ENCODE results near the gene FAM118B. TPM values are rescaled to one million over a fixed set of nuclear protein-coding genes. Genes with fewer than 3 reads are reported as not detected.

The FAM118B gene
- total RNA-seq, 1 donor from 2014 or later: 25.6 TPM

DNA sequence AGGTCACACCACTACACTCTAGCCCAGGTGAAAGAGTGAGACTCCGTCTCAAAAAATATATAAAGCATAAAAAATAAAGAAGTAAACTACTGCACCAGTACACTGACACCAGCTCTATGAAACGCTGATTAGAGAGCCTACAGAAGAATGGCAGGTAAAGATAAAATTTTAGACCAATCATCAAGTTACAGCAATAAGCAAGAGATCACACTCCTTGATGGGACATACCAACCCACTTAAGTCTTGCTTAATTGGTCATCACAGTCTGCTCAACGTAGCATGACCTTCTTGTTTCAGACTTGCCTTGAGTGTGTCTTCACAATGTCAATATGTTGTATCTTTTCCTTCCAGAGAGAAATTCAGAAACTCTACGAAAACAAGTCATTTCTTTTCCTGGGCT lies 44.6 kb downstream of the FAM118B start:
- DNase-seq (ENCODE audit: missing footprints) (no peak), ATAC-seq (no peak)
- intact Hi-C loops (cut with DNase I): no loop called here

DNA sequence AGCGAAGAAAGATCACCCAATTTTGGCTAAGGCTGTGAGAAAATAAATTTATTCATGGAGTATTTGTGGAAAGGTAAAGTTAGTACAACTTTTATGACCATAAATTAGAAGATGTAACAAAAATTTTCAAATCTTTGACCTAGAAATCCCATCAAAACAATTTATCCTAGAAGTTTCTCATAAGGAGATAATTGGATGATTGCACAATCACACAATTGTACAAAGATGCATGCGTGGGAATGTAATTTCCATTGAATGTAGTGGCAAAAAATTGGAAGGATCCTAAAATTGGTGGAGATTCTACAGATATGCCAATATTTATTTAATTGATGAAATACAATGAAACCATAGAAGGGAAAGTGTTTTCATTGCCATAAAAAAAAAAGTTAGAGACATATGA lies 45.6 kb downstream of the FAM118B start:
- ATAC-seq: no peak
- intact Hi-C loops (cut with DNase I): no loop called here
- no peak for DNase-seq (ENCODE audit: missing footprints)

DNA sequence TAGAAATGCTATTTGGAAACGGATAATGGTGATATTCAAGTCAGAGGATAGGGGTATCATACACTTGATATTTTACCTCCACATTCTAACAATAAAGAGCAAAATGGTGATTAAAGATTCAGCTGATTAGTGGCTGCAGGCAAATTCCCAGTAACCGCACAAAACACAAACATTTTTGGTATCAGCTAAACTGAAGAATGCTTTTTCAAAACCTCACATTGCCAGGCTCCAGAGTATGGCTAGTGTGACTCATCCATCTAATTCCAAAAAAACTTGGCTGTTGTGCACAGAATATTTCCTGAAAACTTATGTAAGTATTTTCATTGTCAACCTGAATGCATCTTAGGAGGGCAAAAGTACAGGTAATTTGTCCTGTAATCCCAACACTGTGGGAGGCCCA lies 46.2 kb downstream of the FAM118B start:
- DNase-seq (ENCODE audit: missing footprints) (no peak), ATAC-seq (no peak)
- intact Hi-C loops (cut with DNase I): no loop called here

DNA sequence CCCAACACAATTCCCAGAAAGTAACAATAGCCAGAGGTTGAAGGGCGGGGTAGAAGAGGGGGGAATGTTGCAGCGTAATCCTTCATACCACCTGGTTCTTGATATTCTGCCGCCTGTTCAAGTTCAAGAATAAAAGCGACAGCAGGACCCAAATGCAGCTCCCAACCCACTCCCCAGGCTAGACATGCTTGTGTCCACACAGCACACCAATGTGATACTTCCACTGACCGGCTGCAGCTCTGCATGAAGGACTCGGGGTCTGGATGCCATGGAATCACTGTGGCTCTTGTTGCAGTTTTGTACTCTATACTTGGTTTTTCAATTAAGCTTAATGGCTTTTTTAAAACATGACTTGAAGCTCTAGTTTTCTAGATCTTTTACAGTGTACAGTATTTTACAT lies 50.6 kb downstream of the FAM118B start:
- ATAC-seq: no peak

DNA sequence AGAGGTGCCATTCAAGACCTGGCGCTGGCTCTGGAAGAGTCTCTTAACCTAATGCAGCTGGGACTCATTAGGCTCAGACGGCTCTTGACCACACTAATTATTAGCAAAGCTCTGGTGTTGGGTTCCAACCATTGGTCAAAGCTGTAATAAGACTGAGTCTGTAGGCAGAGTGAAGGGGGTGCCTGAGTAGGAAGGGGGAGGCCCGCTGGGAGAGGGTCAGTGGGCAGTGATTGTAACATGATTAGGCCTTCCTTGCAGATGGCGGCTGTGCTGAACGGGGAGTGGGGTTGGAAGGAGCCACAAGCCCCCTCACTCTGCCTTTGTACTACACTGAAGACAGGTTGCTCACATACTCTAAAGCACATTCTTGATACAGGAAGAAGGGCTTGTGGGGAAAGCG lies 51.9 kb downstream of the FAM118B start:
- ATAC-seq: no peak
- intact Hi-C loops (cut with DNase I): loop anchor here (10.0 kb wide), 1 partner anchor 359 kb away; the partner anchor contains the start of genes DDX25 and PUS3
- no peak for DNase-seq (ENCODE audit: missing footprints)

More for the DNA sequence above, 50.6 kb downstream of the FAM118B start:
- intact Hi-C loops (cut with DNase I): loop anchor here (10.0 kb wide), 1 partner anchor 357 kb away; the partner anchor contains the start of genes DDX25 and PUS3
- DNase-seq (ENCODE audit: missing footprints): no peak

DNA sequence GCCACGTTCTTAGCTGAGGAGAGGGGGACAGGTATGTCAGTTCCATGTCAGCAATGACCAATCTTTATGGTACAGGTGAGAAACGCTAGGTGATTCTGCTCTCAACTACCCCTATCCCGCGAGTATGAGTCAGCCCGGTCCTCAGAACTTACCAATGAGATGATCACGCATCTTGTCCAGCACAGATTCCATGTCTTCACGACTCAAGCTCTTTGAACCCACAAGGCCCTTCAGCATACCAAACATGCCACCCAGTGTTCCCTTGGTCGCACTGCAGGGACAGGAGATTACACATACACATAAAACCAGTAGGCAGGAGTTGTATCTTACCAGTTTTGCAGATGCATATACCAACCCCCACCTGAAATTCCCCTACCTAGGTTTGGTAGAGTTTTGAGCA lies 54.2 kb downstream of the FAM118B start:
- ATAC-seq: no peak
- intact Hi-C loops (cut with DNase I): loop anchor here (5.0 to 10.0 kb wide), 2 partner anchors 36 to 361 kb away; partner anchors contain the start of genes DCPS, DDX25 and PUS3
- DNase-seq (ENCODE audit: missing footprints): no peak

DNA sequence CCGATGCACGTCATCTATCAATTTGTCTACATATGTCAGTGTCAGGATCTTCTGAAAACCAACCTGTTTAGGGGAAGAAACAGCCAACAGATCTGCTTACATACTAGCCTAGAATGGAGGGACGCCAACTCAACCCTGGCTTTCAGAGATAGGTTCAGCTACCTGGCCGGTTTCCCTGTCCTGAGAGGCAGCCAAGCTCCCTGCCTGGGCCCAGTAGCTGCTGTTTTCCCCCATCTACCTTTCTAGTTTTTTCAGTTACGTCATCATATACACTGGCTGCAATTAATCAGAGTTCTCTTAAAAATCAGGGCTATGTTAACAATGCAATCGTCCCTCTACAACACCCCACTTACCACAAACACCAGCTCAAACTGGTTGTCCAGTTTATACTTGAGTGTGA lies 56.1 kb downstream of the FAM118B start:
- ATAC-seq (no peak), DNase-seq (ENCODE audit: missing footprints) (no peak)
- intact Hi-C loops (cut with DNase I): loop anchor here (2.0 to 10.0 kb wide), 3 partner anchors 35 to 363 kb away; partner anchors contain the start of genes DCPS, DDX25, FAM118B and PUS3

DNA sequence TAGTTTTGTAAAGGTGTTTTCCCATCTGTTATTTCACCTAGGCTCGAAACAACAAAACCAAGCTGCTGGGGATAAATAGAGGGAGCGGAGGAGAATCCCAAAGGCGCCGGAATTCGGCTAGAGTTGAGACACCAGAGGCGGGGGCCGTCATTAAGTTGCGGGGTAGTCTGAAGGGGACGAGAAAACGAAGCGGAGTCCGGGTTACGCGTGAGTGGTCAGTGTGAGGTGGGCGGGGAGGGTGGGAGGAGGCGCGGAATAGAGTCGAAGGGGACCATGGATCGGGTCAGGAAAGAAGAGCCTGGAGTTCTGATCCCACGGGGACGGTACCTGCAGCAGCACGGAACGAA lies 56.8 kb downstream of the FAM118B start:
- intact Hi-C loops (cut with DNase I): loop anchor here (2.0 to 10.0 kb wide), 3 partner anchors 34 to 364 kb away; partner anchors contain the start of genes DCPS, DDX25, FAM118B and PUS3
- ATAC-seq (no peak), DNase-seq (ENCODE audit: missing footprints) (no peak)

DNA sequence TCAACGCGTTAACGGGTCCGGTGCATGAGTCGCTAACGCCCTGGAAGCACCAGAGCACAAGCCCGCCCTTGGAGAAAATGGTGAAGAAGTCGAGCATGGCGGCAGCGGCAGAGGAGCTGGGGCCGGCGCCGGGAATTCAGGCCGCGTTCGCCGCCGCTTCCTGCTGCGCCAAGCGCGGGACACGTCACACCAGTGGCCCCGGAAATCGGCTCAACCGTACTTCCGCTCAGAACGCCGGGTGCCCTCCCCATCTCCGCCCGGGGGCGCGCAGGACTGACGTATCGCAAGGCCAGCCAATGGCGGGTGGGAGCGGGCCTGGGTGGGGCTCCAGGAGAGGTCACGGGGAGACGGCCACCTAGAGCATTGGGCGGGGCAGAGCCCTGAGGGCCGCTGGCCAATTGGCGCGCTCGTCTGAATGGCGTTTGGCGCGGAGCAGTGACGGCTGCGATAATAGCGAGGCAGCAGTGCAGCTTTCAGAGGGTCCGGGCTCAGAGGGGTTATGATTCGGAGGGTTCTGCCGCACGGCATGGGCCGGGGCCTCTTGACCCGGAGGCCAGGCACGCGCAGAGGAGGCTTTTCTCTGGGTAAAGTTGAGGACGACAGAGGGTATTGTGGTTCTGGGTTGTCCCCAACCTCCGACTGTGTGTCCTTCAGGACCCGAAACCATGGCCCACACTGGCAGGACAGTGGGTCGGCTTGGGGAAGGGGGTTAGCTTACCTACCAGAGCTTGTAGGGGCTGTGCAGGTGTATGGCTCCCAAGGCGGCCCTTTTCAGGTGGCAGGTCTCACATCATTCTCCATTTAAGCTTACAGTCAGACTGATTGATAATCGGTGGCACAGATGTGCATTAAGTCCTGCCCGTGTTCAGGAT lies 57.4 kb downstream of the FAM118B start, which contains the start of the genes FOXRED1 and SRPRA:
Gene FOXRED1 (plus strand): TSS at position 447 of the 872 bp plus-strand sequence. CDS start 53 bp downstream, at position 500.
Gene SRPRA (minus strand): TSS at position 188 of the 872 bp plus-strand sequence. CDS start 91 bp downstream, at position 97.
- intact Hi-C loops (cut with DNase I): loop anchor here (2.0 to 10.0 kb wide), 3 partner anchors 33 to 364 kb away; partner anchors contain the start of genes DCPS, DDX25, FAM118B and PUS3
- ATAC-seq (peak; percentile 100), DNase-seq (ENCODE audit: missing footprints) (peak; percentile 100)

DNA sequence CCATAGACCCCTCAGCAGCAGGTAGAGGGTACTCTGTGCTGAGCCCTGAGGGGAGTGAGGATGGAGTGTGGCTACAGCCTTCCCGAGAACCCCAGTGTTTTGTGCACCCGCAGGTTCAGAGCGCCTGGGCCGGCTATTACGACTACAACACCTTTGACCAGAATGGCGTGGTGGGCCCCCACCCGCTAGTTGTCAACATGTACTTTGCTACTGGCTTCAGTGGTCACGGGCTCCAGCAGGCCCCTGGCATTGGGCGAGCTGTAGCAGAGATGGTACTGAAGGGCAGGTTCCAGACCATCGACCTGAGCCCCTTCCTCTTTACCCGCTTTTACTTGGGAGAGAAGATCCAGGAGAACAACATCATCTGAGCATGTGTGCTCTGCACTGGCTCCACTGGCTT lies 65.7 kb downstream of the FAM118B start:
- intact Hi-C loops (cut with DNase I): no loop called here
- ATAC-seq: no peak
- DNase-seq (ENCODE audit: missing footprints): no peak

DNA sequence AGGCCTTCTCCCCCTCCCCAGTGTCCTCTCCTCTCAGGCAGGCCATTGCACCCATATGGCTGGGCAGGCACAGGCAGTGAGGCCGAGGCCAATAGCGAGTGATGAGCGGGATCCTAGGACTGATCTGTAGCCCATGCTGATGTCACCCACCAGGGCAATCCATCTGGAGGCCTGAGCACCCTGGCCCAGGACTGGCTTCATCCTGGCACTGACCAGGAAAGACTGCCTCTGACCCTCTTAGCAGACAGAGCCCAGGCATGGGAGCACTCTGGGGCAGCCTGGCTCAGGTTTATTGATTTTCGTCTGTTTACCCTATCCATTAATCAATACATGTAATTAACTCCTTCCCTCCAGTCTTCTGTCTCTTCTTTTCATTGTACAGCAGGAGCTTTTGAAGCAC lies 66.2 kb downstream of the FAM118B start:
- intact Hi-C loops (cut with DNase I): no loop called here
- DNase-seq (ENCODE audit: missing footprints): no peak
- no peak for ATAC-seq

DNA sequence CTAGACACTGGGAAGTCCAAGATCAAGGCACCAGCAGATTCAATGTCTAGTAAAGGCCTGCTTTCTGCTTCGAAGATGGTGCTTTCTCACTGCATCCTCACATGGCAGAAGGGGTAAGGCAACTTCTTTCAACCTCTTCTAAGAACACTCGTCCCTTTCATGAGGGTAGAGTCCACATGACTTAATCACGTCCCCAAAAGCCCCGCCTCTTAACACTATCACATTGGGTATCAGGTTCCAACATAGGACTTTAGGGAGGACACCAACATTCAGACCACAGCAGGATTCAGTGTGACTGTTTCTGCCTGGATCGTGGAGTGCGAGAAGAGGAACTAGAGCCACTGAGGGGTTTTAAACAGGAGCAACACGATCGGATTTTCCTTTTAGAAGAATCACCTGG lies 67.6 kb downstream of the FAM118B start:
- ATAC-seq: no peak
- intact Hi-C loops (cut with DNase I): no loop called here

DNA sequence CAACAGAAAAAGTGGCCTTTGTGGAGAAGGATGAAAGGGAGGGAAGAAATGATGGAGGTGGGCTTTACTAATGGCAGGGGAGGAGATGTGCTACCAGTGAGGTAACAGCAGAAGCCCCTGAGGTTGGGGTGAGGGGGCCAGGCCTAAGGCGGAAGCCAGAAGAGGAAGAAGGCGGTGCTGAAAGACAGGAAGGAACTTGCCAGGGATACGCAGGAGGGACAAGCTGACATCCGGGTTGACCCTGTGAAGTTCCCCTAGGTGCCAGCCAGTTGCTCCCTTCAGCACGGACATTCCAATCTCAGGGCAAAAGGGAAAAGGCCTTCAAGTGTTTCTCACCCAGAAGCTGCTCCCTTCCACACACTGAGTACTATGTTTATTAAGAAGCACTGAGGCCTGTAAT lies 69.0 kb downstream of the FAM118B start:
- ATAC-seq (no peak), DNase-seq (ENCODE audit: missing footprints) (no peak)
- intact Hi-C loops (cut with DNase I): no loop called here

More for the DNA sequence above, 67.6 kb downstream of the FAM118B start:
- no peak for DNase-seq (ENCODE audit: missing footprints)

DNA sequence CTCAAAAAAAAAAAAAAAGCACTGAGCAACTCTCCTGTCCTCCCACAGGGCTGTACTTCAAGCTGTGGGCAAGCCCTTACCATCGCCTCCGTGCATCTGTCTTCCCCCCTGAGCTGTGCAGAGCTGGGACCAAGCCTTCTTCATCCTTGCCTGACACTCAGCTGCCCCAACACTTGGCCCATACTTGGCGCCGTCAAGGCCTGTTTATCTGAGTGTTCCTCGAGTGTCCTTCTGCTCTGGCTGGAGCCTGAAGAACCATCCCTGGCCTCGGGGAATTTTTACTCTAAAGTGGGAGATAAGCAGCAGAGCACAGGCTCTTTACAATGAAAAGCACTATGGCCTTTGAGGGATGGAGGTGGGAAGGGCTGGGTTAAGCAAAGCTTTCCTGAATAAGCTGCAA lies 69.7 kb downstream of the FAM118B start:
- intact Hi-C loops (cut with DNase I): no loop called here
- no peak for ATAC-seq
- DNase-seq (ENCODE audit: missing footprints): no peak

DNA sequence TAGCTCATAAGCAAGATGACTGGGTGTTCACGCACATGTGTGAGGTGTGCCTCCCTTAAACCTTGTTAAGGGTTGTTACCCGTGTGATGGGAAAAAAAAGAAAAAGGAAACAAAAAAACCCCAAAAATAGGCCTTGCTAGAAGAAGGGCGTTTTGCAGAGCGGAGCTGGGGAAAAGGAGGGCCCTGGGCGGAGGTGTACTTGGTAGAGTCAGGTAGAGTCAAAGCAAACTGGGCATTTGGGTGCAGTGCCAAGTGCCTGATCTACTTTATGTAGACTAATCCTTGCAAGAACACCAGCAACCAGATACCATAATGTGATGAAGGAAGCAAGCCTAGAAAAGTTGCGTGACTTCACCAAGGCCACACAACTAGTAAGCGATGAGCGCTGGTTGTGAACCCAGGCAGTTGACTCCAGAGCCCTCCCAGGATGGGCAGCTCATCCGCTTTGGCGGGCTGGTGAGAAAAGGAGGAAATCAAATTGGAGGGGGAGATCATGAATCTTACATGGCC lies 70.1 kb downstream of the FAM118B start:
- ATAC-seq (no peak), DNase-seq (ENCODE audit: missing footprints) (no peak)
- intact Hi-C loops (cut with DNase I): no loop called here

DNA sequence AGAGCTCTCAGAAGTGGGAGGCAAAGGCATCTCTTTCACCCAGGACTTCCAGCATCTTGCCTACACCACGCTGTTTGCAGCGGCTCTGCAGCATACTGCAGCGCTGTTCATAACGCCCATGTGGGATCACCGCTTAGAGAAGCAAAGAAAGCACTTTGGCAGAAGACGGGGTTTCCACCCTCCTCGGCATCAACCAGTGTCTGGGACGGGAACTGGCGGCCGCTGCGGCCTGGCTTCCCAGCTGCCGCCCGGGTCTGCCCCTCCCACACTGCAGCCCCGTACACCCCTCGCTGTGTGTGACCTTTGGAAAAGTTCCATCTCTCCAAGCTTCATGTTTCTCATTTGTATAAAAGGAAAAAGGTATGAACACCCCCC lies 70.8 kb downstream of the FAM118B start:
- ATAC-seq (peak; percentile 84), DNase-seq (ENCODE audit: missing footprints) (peak; percentile 80)
- intact Hi-C loops (cut with DNase I): no loop called here

DNA sequence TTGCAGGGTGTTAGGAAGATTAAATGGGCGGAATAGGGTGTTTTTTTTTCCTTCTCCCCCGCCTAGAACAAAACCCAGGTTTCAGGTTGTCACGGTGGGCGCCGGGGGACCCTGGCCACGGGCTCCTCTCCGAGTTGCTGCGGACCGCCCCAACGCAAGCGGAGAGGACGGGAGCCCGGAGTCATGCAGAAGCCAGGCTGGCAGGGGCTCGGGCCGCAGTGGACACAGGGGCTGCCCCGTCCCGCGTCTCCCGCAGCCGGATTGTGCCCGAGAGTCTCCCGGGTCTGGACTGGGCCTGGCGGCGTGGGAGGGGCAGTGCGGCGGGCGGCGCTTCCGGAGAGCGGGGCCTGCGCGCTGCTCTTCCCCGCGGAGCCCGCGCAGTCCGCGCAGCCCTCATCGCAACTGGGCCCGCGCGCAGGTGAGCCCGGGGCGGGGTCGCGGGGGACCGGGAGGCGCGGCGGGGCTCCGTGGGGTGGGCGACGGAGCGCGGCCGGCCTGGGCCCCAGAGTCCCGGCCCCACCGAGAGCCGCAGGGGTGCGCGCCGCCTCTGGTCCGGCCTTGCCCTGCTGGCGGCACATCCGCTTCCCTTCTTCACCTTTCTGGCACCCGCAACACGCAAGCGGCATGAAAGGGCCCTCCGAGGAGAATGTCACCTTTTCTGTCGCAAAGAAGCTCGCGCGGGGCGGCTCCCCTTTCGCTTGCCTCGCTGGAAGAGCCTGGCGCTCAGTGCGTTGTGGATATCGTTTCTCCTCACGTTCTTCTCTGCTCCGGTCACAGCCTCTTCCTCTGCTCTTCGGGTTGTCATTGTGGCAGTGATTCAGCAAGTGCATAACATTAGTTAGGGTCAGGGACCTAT lies 71.4 kb downstream of the FAM118B start, which contains the start of gene TIRAP:
Gene TIRAP (plus strand): TSS at position 358 of the 856 bp plus-strand sequence. CDS start 7,802 bp downstream, outside the sequence.
- intact Hi-C loops (cut with DNase I): no loop called here
- DNase-seq (ENCODE audit: missing footprints) (peak; percentile 91), ATAC-seq (peak; percentile 94)

DNA sequence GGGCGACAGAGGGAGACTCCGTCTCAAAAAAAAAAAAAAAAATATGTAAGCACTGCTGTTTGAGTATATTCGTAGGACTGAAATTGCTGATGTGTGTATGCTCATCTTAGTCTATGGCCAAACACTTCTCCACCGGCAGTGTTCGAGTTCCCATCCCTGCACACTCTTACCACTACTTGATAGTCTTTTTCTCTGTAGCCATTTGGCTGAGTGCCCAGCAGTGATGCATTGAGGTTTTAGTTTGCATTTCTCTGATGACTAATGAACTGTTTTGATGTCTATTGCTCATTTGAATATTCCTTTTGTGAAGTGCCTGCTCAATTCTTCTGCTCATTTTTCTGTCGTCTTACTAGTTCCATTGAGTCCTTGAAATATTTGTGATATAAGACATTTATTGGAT lies 73.2 kb downstream of the FAM118B start:
- intact Hi-C loops (cut with DNase I): no loop called here
- DNase-seq (ENCODE audit: missing footprints) (no peak), ATAC-seq (no peak)

DNA sequence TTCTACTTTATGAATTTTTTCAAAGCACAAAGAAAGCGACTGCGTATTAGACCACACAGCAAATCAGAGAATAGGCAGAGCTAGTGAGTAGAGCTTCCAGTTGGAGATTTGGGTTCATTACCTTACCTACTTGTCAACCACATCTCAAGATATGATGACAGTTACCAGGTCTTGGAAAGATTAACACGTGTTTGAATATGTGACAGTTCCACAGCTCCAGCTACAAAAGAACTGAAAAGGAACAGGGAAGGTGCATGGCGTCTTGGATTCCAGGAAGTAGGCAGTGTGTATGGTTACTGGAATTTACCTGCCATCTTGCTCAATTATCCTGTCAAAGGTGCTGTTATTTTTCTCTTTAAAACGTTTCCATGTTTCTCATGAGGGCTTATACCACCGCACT lies 76.7 kb downstream of the FAM118B start:
- ATAC-seq (no peak), DNase-seq (ENCODE audit: missing footprints) (no peak)
- intact Hi-C loops (cut with DNase I): no loop called here

Measured in Right ventricle myocardium inferior (tissue), 1 donor.